K562 (cell line): ENCODE measurements around the gene VWA1.

Source experiments
- ARID3A ChIP-seq: IDR thresholded peaks from 2 replicates; pipeline ENCODE4 v1.6.1; 2012; ENCODE audit warnings: low read depth, low read length, improper control_type of control experiment, borderline replicate concordance
- CBX5 ChIP-seq: IDR thresholded peaks from 2 replicates; pipeline ENCODE4 v1.6.1; 2014; ENCODE audit warnings: low read depth, borderline replicate concordance
- CTCF ChIP-seq, 3 experiments: IDR thresholded peaks in 2 of 3; conservative IDR thresholded peaks in 1 of 3; 2 replicates each; pipeline ENCODE4 v1.5.1; 2011 to 2012; ENCODE audit warnings: low read length in 3 of 3, mild to moderate bottlenecking in 3 of 3, control low read depth in 2 of 3, improper control_type of control experiment in 1 of 3, inconsistent platforms in 1 of 3, low read depth in 1 of 3, mixed read lengths in 1 of 3, moderate library complexity in 1 of 3; ENCODE audit not compliant: insufficient read depth in 2 of 3
- FOXJ3 ChIP-seq: sonication (generic); formaldehyde crosslinking; IDR thresholded peaks from 2 replicates; pipeline ENCODE4 v1.4.0; 2020; ENCODE audit warnings: mild to moderate bottlenecking, missing genetic modification reagents
- HMGXB4 ChIP-seq: sonication (generic); formaldehyde crosslinking; IDR thresholded peaks from 2 replicates; pipeline ENCODE4 v1.8.1; 2023; ENCODE audit warnings: mild to moderate bottlenecking, missing genetic modification reagents
- MAFK ChIP-seq: IDR thresholded peaks from 2 replicates; pipeline ENCODE4 v1.6.1; 2011; ENCODE audit warnings: low read length, improper control_type of control experiment
- MYNN ChIP-seq, 2 experiments: sonication (generic); formaldehyde crosslinking in 1 of 2; IDR thresholded peaks; 2 replicates each; pipeline versions ENCODE4 v1.5.0 to v1.6.1; 2016 to 2020; ENCODE audit warnings: antibody characterized with exemption in 1 of 2, missing genetic modification reagents in 1 of 2
- NFATC3 ChIP-seq: fragments of 450-650 bp; IDR thresholded peaks from 2 replicates; pipeline ENCODE4 v1.6.1; 2017; ENCODE audit warnings: mild to moderate bottlenecking
- RAD21 ChIP-seq, 2 experiments: fragments of 250-450 bp in 1 of 2; fragments of 450-650 bp in 1 of 2; sonication (Bioruptor Pico) in 1 of 2; formaldehyde crosslinking in 1 of 2; IDR thresholded peaks in 1 of 2; conservative IDR thresholded peaks in 1 of 2; 2 replicates each; pipeline versions ENCODE4 v1.4.0 to v1.8.0; 2020 to 2022; ENCODE audit warnings: mild to moderate bottlenecking in 2 of 2, moderate library complexity in 1 of 2
- SAFB2 ChIP-seq: fragments of 200-400 bp; formaldehyde crosslinking; IDR thresholded peaks from 2 replicates; pipeline ENCODE4 v1.6.1; 2018; ENCODE audit warnings: borderline replicate concordance, low read length, low read depth, moderate library complexity; ENCODE audit not compliant: severe bottlenecking
- SREBF1 ChIP-seq: fragments of 150-350 bp; IDR thresholded peaks from 2 replicates; pipeline ENCODE4 v1.6.1; 2014; ENCODE audit warnings: antibody characterized with exemption, low read depth, low read length, borderline replicate concordance
- ZBTB49 ChIP-seq: sonication (generic); formaldehyde crosslinking; IDR thresholded peaks from 2 replicates; pipeline ENCODE4 v1.8.0; 2022; ENCODE audit warnings: missing genetic modification reagents, mild to moderate bottlenecking, borderline replicate concordance
- ZKSCAN8 ChIP-seq: fragments of 200-800 bp; sonication (Bioruptor generic); IDR thresholded peaks from 2 replicates; pipeline ENCODE4 v1.6.1; 2016; ENCODE audit warnings: missing genetic modification characterization, missing compliant biosample characterization
- ZNF318 ChIP-seq, 2 experiments: fragments of 450-650 bp; IDR thresholded peaks; 2 replicates each; pipeline ENCODE4 v1.6.1; 2016; ENCODE audit warnings: mild to moderate bottlenecking in 2 of 2, borderline replicate concordance in 1 of 2, low read depth in 1 of 2, moderate library complexity in 1 of 2

- TF ChIP-seq HMGXB4 (no peak), ZNF318 (IDR thresholded peaks at IDR 0.05; ENCODE audit: borderline replicate concordance in 1 of 2, low read depth in 1 of 2) (no peak), ZKSCAN8 (no peak), ARID3A (no peak), MYNN (IDR thresholded peaks at IDR 0.05) (no peak), MYNN (CRISPR knock-in tag; IDR thresholded peaks at IDR 0.05) (no peak), CBX5 (no peak), SAFB2 (no peak), FOXJ3 (no peak), MAFK (no peak), NFATC3 (no peak), CTCF (IDR thresholded peaks at IDR 0.05 in 2 of 3, conservative IDR thresholded peaks at IDR 0.05 in 1 of 3; ENCODE audit: insufficient read depth in 2 of 3, low read depth in 1 of 3, low read length in 3 of 3) (no peak), ZBTB49 (CRISPR knock-in tag) (no peak), SREBF1 (no peak), RAD21 (CRISPR knock-in tag; conservative IDR thresholded peaks at IDR 0.05 in 1 of 2, IDR thresholded peaks at IDR 0.05 in 1 of 2) (no peak)
These were observed 4.2 kb downstream of the VWA1 start for GRCh38 chr1:1439546-1440261.
